ENCODE results near the gene RNASE8.

The RNASE8 gene

DNA sequence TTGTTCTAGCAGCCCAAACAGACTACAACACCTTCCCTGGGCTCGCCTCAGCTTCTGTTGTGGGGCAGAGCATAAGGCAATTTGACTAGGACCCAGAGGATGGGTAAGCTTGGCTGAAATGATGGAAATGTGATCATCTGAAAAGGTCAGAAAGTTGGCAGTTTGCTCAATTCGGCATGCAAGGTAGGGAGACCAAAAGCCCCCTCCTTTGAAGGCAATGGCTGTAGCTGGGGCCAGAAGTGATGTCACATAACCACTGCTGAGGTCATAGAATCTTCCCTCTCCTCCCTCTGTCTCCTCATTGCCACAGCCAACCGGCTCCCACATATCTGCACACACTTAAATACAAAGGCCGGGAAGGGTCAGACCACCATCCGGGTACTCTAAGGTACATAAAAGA, 27.7 kb upstream of the RNASE8 start, which contains the start of gene TPPP2:
TSS of gene TPPP2 (plus strand) at position 301 of the 400 bp plus-strand sequence. CDS start 365 bp downstream, outside the sequence.
- Histone ChIP-seq H3K27ac (ENCODE audit: low read depth, low read length) (no peak within 1 kb of the TSS), H3K9me3 (ENCODE audit: control insufficient read depth, insufficient read depth, low read length) (no peaks in the 10 kb centered on the region), H3K4me3 (ENCODE audit: low read length) (no peak within 1 kb of the TSS), H3K4me2 (ENCODE audit: low read length) (no peak within 1 kb of the TSS), H3F3A (ENCODE audit: control insufficient read depth, insufficient read depth) (no peaks in the 10 kb centered on the region), H3K27me3 (ENCODE audit: control insufficient read depth, low read length) (peaks cover 27% of the 10 kb centered on the region), H3K36me3 (ENCODE audit: control insufficient read depth, low read length) (no peaks in the 10 kb centered on the region), H4K20me1 (ENCODE audit: control insufficient read depth, insufficient read depth, low read depth, low read length) (no peaks in the 10 kb centered on the region), H3K79me2 (ENCODE audit: control insufficient read depth, low read length) (no peaks in the 10 kb centered on the region), H3K4me1 (ENCODE audit: control insufficient read depth, low read length) (no peaks in the 10 kb centered on the region), H3K9me2 (replicated peaks; ENCODE audit: control insufficient read depth, low read length) (no peaks in the 10 kb centered on the region)
- TF ChIP-seq, protein P1, sequence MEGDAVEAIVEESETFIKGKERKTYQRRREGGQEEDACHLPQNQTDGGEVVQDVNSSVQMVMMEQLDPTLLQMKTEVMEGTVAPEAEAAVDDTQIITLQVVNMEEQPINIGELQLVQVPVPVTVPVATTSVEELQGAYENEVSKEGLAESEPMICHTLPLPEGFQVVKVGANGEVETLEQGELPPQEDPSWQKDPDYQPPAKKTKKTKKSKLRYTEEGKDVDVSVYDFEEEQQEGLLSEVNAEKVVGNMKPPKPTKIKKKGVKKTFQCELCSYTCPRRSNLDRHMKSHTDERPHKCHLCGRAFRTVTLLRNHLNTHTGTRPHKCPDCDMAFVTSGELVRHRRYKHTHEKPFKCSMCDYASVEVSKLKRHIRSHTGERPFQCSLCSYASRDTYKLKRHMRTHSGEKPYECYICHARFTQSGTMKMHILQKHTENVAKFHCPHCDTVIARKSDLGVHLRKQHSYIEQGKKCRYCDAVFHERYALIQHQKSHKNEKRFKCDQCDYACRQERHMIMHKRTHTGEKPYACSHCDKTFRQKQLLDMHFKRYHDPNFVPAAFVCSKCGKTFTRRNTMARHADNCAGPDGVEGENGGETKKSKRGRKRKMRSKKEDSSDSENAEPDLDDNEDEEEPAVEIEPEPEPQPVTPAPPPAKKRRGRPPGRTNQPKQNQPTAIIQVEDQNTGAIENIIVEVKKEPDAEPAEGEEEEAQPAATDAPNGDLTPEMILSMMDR (IDR thresholded peaks at IDR 0.05; ENCODE audit: low read depth, low read length, poor library complexity, severe bottlenecking): no peak
- TF ChIP-seq EZH2phosphoT487 (IDR thresholded peaks at IDR 0.05; ENCODE audit: borderline replicate concordance, low read length): no peak

DNA sequence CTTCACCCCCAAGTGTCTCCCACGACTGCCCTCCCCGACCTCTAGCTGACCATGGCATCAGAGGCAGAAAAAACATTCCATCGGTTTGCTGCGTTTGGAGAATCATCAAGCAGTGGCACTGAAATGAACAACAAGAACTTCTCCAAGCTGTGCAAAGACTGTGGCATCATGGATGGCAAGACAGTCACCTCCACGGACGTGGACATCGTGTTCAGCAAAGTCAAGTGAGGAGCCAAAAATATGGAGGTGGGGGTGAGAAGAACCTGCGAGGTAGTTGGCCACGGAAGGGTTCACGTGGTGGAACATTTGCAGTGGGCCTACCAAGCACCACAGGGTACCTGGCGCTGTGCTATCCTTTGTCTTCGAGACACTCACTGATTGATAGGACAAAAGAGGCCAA, 27.1 kb upstream of the RNASE8 start:
- H3F3A ChIP-seq (ENCODE audit: control insufficient read depth, insufficient read depth): no peaks in the 10 kb centered on the region
- no peaks in the 10 kb centered on the region for H3K9me3 ChIP-seq (ENCODE audit: control insufficient read depth, insufficient read depth, low read length)
- H3K27ac ChIP-seq (ENCODE audit: low read depth, low read length): no peak overlapping the region
- H3K79me2 ChIP-seq (ENCODE audit: control insufficient read depth, low read length): no peaks in the 10 kb centered on the region
- no peaks in the 10 kb centered on the region for H4K20me1 ChIP-seq (ENCODE audit: control insufficient read depth, insufficient read depth, low read depth, low read length)
- H3K4me3 ChIP-seq (ENCODE audit: low read length): no peak overlapping the region
- H3K4me2 ChIP-seq (ENCODE audit: low read length): no peak overlapping the region
- H3K27me3 ChIP-seq (ENCODE audit: control insufficient read depth, low read length): peaks cover 25% of the 10 kb centered on the region
- no peaks in the 10 kb centered on the region for H3K4me1 ChIP-seq (ENCODE audit: control insufficient read depth, low read length)
- TF ChIP-seq, protein P1 (IDR thresholded peaks at IDR 0.05; ENCODE audit: low read depth, low read length, poor library complexity, severe bottlenecking): no peak
- no peak for TF ChIP-seq EZH2phosphoT487 (IDR thresholded peaks at IDR 0.05; ENCODE audit: borderline replicate concordance, low read length)
- no peaks in the 10 kb centered on the region for H3K9me2 ChIP-seq (replicated peaks; ENCODE audit: control insufficient read depth, low read length)
- no peaks in the 10 kb centered on the region for H3K36me3 ChIP-seq (ENCODE audit: control insufficient read depth, low read length)

DNA sequence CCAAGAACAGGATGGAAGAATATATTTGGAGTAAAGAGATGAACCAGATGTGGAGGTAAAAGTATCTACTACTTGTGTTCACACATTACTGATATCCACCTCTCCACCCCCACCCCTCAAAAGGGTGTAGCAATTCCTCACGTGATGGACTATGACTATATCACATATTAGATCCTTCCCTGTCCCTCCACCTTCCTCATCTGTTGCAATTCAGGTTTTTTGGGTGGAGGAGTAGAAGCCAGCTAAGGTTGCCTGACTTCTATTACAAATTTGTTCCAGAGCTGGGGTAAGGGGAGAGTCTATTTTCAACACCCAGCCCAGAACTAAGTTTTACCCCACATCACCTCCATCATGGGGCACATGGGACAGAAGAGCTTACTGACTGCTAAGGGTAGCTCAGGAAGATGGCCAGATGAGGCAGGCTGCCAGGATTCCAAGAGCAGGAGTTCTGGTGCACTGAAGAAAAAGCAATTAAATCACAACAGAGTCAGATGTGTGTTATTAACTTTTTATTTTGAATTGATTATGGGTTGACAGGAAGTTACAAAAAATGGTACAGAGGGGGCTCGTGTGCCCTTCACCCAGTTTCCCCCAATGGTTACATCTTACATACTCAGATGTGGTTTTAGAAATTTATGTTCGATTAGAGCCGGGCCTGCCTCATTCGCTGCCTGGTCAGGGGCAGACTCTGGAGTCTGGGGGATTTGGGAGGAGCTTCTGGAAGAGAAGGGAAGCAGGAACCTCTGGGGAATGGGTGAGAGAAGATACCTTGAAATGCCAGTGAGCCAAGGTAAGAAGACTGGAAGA, 25.1 kb upstream of the RNASE8 start:
- Histone ChIP-seq H3K9me3 (ENCODE audit: control insufficient read depth, insufficient read depth, low read length) (no peaks in the 10 kb centered on the region), H3K27ac (ENCODE audit: low read depth, low read length) (no peak overlapping the region), H3K36me3 (ENCODE audit: control insufficient read depth, low read length) (no peaks in the 10 kb centered on the region), H3K4me2 (ENCODE audit: low read length) (no peak overlapping the region), H3K27me3 (ENCODE audit: control insufficient read depth, low read length) (peaks cover 23% of the 10 kb centered on the region), H4K20me1 (ENCODE audit: control insufficient read depth, insufficient read depth, low read depth, low read length) (no peaks in the 10 kb centered on the region), H3K9me2 (replicated peaks; ENCODE audit: control insufficient read depth, low read length) (no peaks in the 10 kb centered on the region), H3K4me3 (ENCODE audit: low read length) (no peak overlapping the region), H3K79me2 (ENCODE audit: control insufficient read depth, low read length) (no peaks in the 10 kb centered on the region), H3F3A (ENCODE audit: control insufficient read depth, insufficient read depth) (no peaks in the 10 kb centered on the region), H3K4me1 (ENCODE audit: control insufficient read depth, low read length) (no peaks in the 10 kb centered on the region)
- TF ChIP-seq, protein P1 (IDR thresholded peaks at IDR 0.05; ENCODE audit: low read depth, low read length, poor library complexity, severe bottlenecking): no peak
- no peak for TF ChIP-seq EZH2phosphoT487 (IDR thresholded peaks at IDR 0.05; ENCODE audit: borderline replicate concordance, low read length)

Measured in DOHH2 (cell line).